H1 (cell line): Measurements from ENCODE around the gene GJB1. TPM values are rescaled to one million over a fixed set of nuclear protein-coding genes. Genes with fewer than 3 reads are reported as not detected.

Experiments
- CTCF ChIA-PET: fragments of 300-600 bp; sonication (Branson Sonifier 250); formaldehyde crosslinking; loops from one replicate; lab custom pipeline; 2021; ENCODE audit not compliant: partially characterized antibody; lab: Charles Lee
- POLR2A ChIA-PET: fragments of 300-600 bp; sonication (Branson Sonifier 250); formaldehyde crosslinking; loops from one replicate; lab custom pipeline; 2021; ENCODE audit warnings: inconsistent platforms; ENCODE audit not compliant: partially characterized antibody; lab: Charles Lee
- DNase-seq, 2 experiments: peaks; one replicate each; pipeline versions ENCODE4 v3.0.0 to v3.0.0-alpha.2; 2010 to 2022; ENCODE audit warnings: low spot score in 2 of 2, low read depth in 1 of 2, mixed read lengths in 1 of 2
- FAIRE-seq: peaks from 2 replicates; lab custom pipeline; 2011; peaks lifted over from hg19 to GRCh38; lab: Jason Lieb, UNC
- H2AFZ ChIP-seq: 2 replicates; pipeline ENCODE4 v1.8.1; 2012; ENCODE audit warnings: low read length, inconsistent platforms
- H2AK5ac ChIP-seq: 2 replicates; pipeline ENCODE4 v1.6.1; 2013; ENCODE audit warnings: low read depth, low read length
- H2BK120ac ChIP-seq: replicated peaks from 2 replicates; pipeline ENCODE3; 2013; ENCODE audit warnings: low read depth, low read length, inconsistent platforms
- H2BK12ac ChIP-seq: 2 replicates; pipeline ENCODE4 v1.6.1; 2013; ENCODE audit warnings: low read depth, low read length
- H2BK15ac ChIP-seq: 2 replicates; pipeline ENCODE4 v1.6.1; 2013; ENCODE audit warnings: low read length
- H2BK20ac ChIP-seq: 2 replicates; pipeline ENCODE4 v1.6.1; 2013; ENCODE audit warnings: low read length
- H2BK5ac ChIP-seq: 2 replicates; pipeline ENCODE4 v1.6.1; 2013; ENCODE audit warnings: low read depth, low read length
- H3K14ac ChIP-seq: 2 replicates; pipeline ENCODE4 v1.6.1; 2013; ENCODE audit warnings: inconsistent platforms; ENCODE audit not compliant: insufficient read length
- H3K18ac ChIP-seq: 2 replicates; pipeline ENCODE4 v1.6.1; 2013; ENCODE audit warnings: low read length; ENCODE audit errors: extremely low read depth
- H3K23ac ChIP-seq: 2 replicates; pipeline ENCODE4 v1.6.1; 2013; ENCODE audit warnings: inconsistent platforms; ENCODE audit not compliant: insufficient read length
- H3K23me2 ChIP-seq: 2 replicates; pipeline ENCODE4 v1.6.1; 2013; ENCODE audit warnings: low read depth, low read length
- H3K27ac ChIP-seq: 2 replicates; pipeline ENCODE4 v1.6.1; 2011; ENCODE audit warnings: low read depth, low read length, inconsistent platforms
- H3K27me3 ChIP-seq, 4 experiments: replicated peaks in 1 of 4; 1 replicate in 1 of 4; 2 replicates in 3 of 4; pipeline versions ENCODE4 v1.6.1 to v1.8.1; 2011 to 2013; ENCODE audit warnings: low read length in 3 of 4, mild to moderate bottlenecking in 3 of 4, inconsistent platforms in 2 of 4, mixed read lengths in 2 of 4, moderate library complexity in 1 of 4; ENCODE audit not compliant: control insufficient read depth in 3 of 4, insufficient read depth in 3 of 4; ENCODE audit errors: extremely low read depth in 1 of 4
- H3K36me3 ChIP-seq, 4 experiments: 2 replicates each; pipeline versions ENCODE4 v1.6.1 to v1.8.1; 2011 to 2013; ENCODE audit warnings: mild to moderate bottlenecking in 4 of 4, low read length in 3 of 4, moderate library complexity in 2 of 4, control low read depth in 1 of 4, inconsistent platforms in 1 of 4; ENCODE audit not compliant: insufficient read depth in 4 of 4, control insufficient read depth in 2 of 4
- H3K4ac ChIP-seq: replicated peaks from 2 replicates; pipeline ENCODE3; 2013; ENCODE audit warnings: low read length, low read depth, mixed read lengths, inconsistent platforms; ENCODE audit not compliant: insufficient read length
- H3K4me1 ChIP-seq, 4 experiments: replicated peaks in 1 of 4; 1 replicate in 1 of 4; 2 replicates in 3 of 4; pipeline versions ENCODE4 v1.6.1 to v1.8.1; 2011 to 2013; ENCODE audit warnings: low read length in 3 of 4, inconsistent platforms in 2 of 4, mixed read lengths in 1 of 4; ENCODE audit not compliant: insufficient read depth in 4 of 4, control insufficient read depth in 3 of 4
- H3K4me2 ChIP-seq, 2 experiments: 2 replicates each; pipeline versions ENCODE4 v1.6.1 to v1.8.1; 2011 to 2013; ENCODE audit warnings: low read depth in 2 of 2, low read length in 2 of 2, control low read depth in 1 of 2, inconsistent platforms in 1 of 2, mild to moderate bottlenecking in 1 of 2; ENCODE audit not compliant: insufficient read depth in 1 of 2
- H3K4me3 ChIP-seq, 4 experiments: fragments of 200-600, 300-600 bp in 1 of 4; sonication (generic), shearing (Covaris generic), sonication (Bioruptor Twin) in 1 of 4; 2 replicates each; pipeline versions ENCODE4 v1.5.1 to v1.8.1; 2011 to 2016; ENCODE audit warnings: low read length in 4 of 4, low read depth in 3 of 4, control low read depth in 2 of 4, inconsistent platforms in 2 of 4, mild to moderate bottlenecking in 2 of 4, mixed read lengths in 1 of 4, moderate library complexity in 1 of 4; ENCODE audit not compliant: insufficient read depth in 2 of 4; ENCODE audit errors: extremely low read depth in 1 of 4
- H3K56ac ChIP-seq: replicated peaks from 2 replicates; pipeline ENCODE3; 2013; ENCODE audit warnings: low read depth, mild to moderate bottlenecking, mixed read lengths, low read length, inconsistent platforms; ENCODE audit not compliant: insufficient read length
- H3K79me1 ChIP-seq: 2 replicates; pipeline ENCODE4 v1.6.1; 2013; ENCODE audit warnings: low read depth, low read length, control low read depth
- H3K79me2 ChIP-seq, 2 experiments: 2 replicates each; pipeline versions ENCODE4 v1.6.1 to v1.8.1; 2012 to 2013; ENCODE audit warnings: low read length in 2 of 2, mild to moderate bottlenecking in 2 of 2, inconsistent platforms in 1 of 2; ENCODE audit not compliant: insufficient read depth in 2 of 2, control insufficient read depth in 1 of 2
- H3K9ac ChIP-seq, 4 experiments: replicated peaks in 1 of 4; 1 replicate in 1 of 4; 2 replicates in 3 of 4; pipeline versions ENCODE4 v1.6.1 to v1.8.1; 2011 to 2013; ENCODE audit warnings: low read depth in 3 of 4, low read length in 3 of 4, control low read depth in 2 of 4, mild to moderate bottlenecking in 2 of 4, moderate library complexity in 2 of 4, inconsistent platforms in 1 of 4; ENCODE audit errors: extremely low read depth in 1 of 4
- H3K9me3 ChIP-seq, 2 experiments: 2 replicates each; pipeline versions ENCODE4 v1.6.1 to v1.8.1; 2012 to 2013; ENCODE audit warnings: mild to moderate bottlenecking in 2 of 2, moderate library complexity in 2 of 2, control low read depth in 1 of 2, inconsistent platforms in 1 of 2, low read depth in 1 of 2, low read length in 1 of 2, mixed read lengths in 1 of 2; ENCODE audit not compliant: insufficient read depth in 2 of 2
- H4K20me1 ChIP-seq, 2 experiments: replicated peaks in 1 of 2; 2 replicates each; pipeline versions ENCODE3 to v1.8.1; 2011 to 2013; ENCODE audit warnings: inconsistent platforms in 2 of 2, low read length in 2 of 2, mild to moderate bottlenecking in 1 of 2; ENCODE audit not compliant: insufficient read depth in 2 of 2, control insufficient read depth in 1 of 2
- H4K5ac ChIP-seq: 2 replicates; pipeline ENCODE4 v1.6.1; 2013; ENCODE audit warnings: low read length, low read depth, mixed read lengths, inconsistent platforms; ENCODE audit not compliant: insufficient read length
- H4K8ac ChIP-seq: 2 replicates; pipeline ENCODE4 v1.8.0; 2013; ENCODE audit warnings: mild to moderate bottlenecking, moderate library complexity, low read length, inconsistent platforms; ENCODE audit not compliant: insufficient read depth; ENCODE audit errors: extremely low read depth
- H4K91ac ChIP-seq: replicated peaks from 2 replicates; pipeline ENCODE3; 2013; ENCODE audit warnings: low read length, mixed read lengths, inconsistent platforms; ENCODE audit not compliant: insufficient read length
- EGR1 ChIP-seq: IDR thresholded peaks from 2 replicates; pipeline ENCODE4 v1.6.1; 2011; ENCODE audit warnings: low read depth, low read length, borderline replicate concordance
- EP300 ChIP-seq, 2 experiments: IDR thresholded peaks; 1 replicate in 1 of 2; 2 replicates in 1 of 2; pipeline ENCODE4 v1.6.1; 2011 to 2012; ENCODE audit warnings: low read depth in 2 of 2, low read length in 2 of 2, mild to moderate bottlenecking in 2 of 2, borderline replicate concordance in 1 of 2, inconsistent platforms in 1 of 2, moderate library complexity in 1 of 2
- GTF2F1 ChIP-seq: IDR thresholded peaks from 2 replicates; pipeline ENCODE4 v1.6.1; 2012; ENCODE audit warnings: low read depth, low read length, improper control_type of control experiment, borderline replicate concordance
- JUND ChIP-seq: IDR thresholded peaks from 2 replicates; pipeline ENCODE4 v1.6.1; 2011; ENCODE audit warnings: mild to moderate bottlenecking, improper control_type of control experiment, low read length
- KDM4A ChIP-seq: IDR thresholded peaks from one replicate; pipeline ENCODE4 v1.7.1; 2012; ENCODE audit warnings: low read depth, mild to moderate bottlenecking, moderate library complexity, low read length, inconsistent platforms; ENCODE audit not compliant: severe bottlenecking
- MAFK ChIP-seq: IDR thresholded peaks from 2 replicates; pipeline ENCODE4 v1.6.1; 2012; ENCODE audit warnings: low read depth, mild to moderate bottlenecking, improper control_type of control experiment, low read length
- SAP30 ChIP-seq: fragments of 300-600 bp; sonication (generic); IDR thresholded peaks from 2 replicates; pipeline ENCODE4 v1.7.1; 2012; ENCODE audit warnings: low read length, moderate library complexity, mild to moderate bottlenecking, inconsistent platforms; ENCODE audit not compliant: insufficient read depth, insufficient replicate concordance
- SIRT6 ChIP-seq: IDR thresholded peaks from one replicate; pipeline ENCODE4 v1.7.1; 2012; ENCODE audit warnings: low read length, inconsistent platforms
- SP2 ChIP-seq: IDR thresholded peaks from 2 replicates; pipeline ENCODE4 v1.6.1; 2012; ENCODE audit warnings: mild to moderate bottlenecking, low read length, inconsistent platforms
- WGBS, 2 experiments: shearing (Covaris generic) in 1 of 2; methylation state at CpG; one replicate each; pipeline versions ENCODE4 v1.1.6 to v1.1.7; 2013 to 2015; ENCODE audit warnings: low lambda C conversion rate in 2 of 2, mixed read lengths in 2 of 2, inconsistent platforms in 1 of 2, low coverage in 1 of 2, missing lambda C conversion rate in 1 of 2; ENCODE audit not compliant: insufficient replicate concordance in 2 of 2, insufficient coverage in 1 of 2, insufficient read length in 1 of 2; ENCODE audit errors: extremely low coverage in 1 of 2, missing lambda C conversion rate in 1 of 2; 5-methylcytosine and 5-hydroxymethylcytosine counted together
- polyA plus RNA-seq, 7 experiments: library from polyadenylated mRNA; depleted of rRNA in 3 of 7; stranded (reverse) in 5 of 7; unstranded in 2 of 7; fragments of >200 nt in 5 of 7; fragments of 200-250 nt in 2 of 7; gene quantifications; 1 replicate in 5 of 7; 2 replicates in 1 of 7; 4 replicates in 1 of 7; pipeline versions ENCODE4 v1.2.1 to v1.2.3, GENCODE V29; 2011 to 2013; ENCODE audit warnings: missing spikeins in 2 of 7, mixed read lengths in 2 of 7
- total RNA-seq: library from RNA; stranded (reverse); fragmentation: NEBNext Ultra II Directional; extraction: Animal tissue kit (Norgen Biotek cat#: 25700); gene quantifications from 2 replicates; pipeline ENCODE4 v1.2.1, GENCODE V29; 2021

Gene GJB1
- total and polyA plus RNA-seq, 2 of the 8 experiments (the other 6 are each of a cell fraction or from before 2014, with no cell fraction given), result 0.14 TPM; not detected in 1

- CTCF ChIA-PET, result interaction anchor here (1.6 kb wide), 1 partner anchor 10 kb away, joined by 4 read pairs; no protein-coding TSS in a partner anchor
- no peak overlapping the region for H3K56ac ChIP-seq
- H4K91ac ChIP-seq, result no peak overlapping the region
- no peak overlapping the region for H4K5ac ChIP-seq
- H2BK20ac ChIP-seq, result no peak overlapping the region
- DNase-seq (no peak), FAIRE-seq (no peak)
- no peak overlapping the region for H2AK5ac ChIP-seq
- no peak overlapping the region for H3K27ac ChIP-seq
- no peak overlapping the region for H2AFZ ChIP-seq
- H3K36me3 ChIP-seq, result no peaks in the 10 kb centered on the region
- no peaks in the 10 kb centered on the region for H3K79me2 ChIP-seq
- H3K9ac ChIP-seq, result no peak overlapping the region
- H3K27me3 ChIP-seq, result no peaks in the 10 kb centered on the region
- H3K4ac ChIP-seq, result no peak overlapping the region
- no peak overlapping the region for H2BK120ac ChIP-seq
- whole genome bisulfite sequencing, 2 experiments, result 94% methylated on average over 6 of the region's 6 CpGs; no CpG with 5 or more reads in 1 of the 2 experiments
- no peak overlapping the region for H3K14ac ChIP-seq
- H3K23me2 ChIP-seq, result no peaks in the 10 kb centered on the region
- no peak overlapping the region for H3K18ac ChIP-seq
- no peak overlapping the region for H3K4me3 ChIP-seq
- no peak overlapping the region for H2BK5ac ChIP-seq
- no peak overlapping the region for H3K23ac ChIP-seq
- no peaks in the 10 kb centered on the region for H3K9me3 ChIP-seq
- no peak overlapping the region for H4K8ac ChIP-seq
- no peak overlapping the region for H3K4me2 ChIP-seq
- no peak overlapping the region for H2BK15ac ChIP-seq
- H2BK12ac ChIP-seq, result no peak overlapping the region
- no peaks in the 10 kb centered on the region for H4K20me1 ChIP-seq
- no peaks in the 10 kb centered on the region for H3K79me1 ChIP-seq
- TF ChIP-seq MAFK (no peak), GTF2F1 (no peak), EP300 (IDR thresholded peaks at IDR 0.05; ENCODE audit: borderline replicate concordance in 1 of 2, low read depth in 2 of 2, low read length in 2 of 2) (no peak), EGR1 (no peak), SP2 (no peak), KDM4A (no peak), JUND (no peak), SAP30 (no peak), SIRT6 (no peak)
- TF ChIP-seq, all 59 proteins: peak for 0
- peaks cover 0 to 3% (median 0%) of the 10 kb centered on the region in 4 experiments; a peak in 3 of 7 replicates for H3K4me1 ChIP-seq
- POLR2A ChIA-PET, result interaction anchor here (1.2 to 1.6 kb wide), 2 partner anchors 35 kb away, joined by 5 to 7 read pairs; no protein-coding TSS in a partner anchor
Measured at GRCh38 chrX:71217298-71217697, 5.7 kb upstream of the GJB1 start.
